ENCODE results near the gene ZBTB14.

The ZBTB14 gene

DNA sequence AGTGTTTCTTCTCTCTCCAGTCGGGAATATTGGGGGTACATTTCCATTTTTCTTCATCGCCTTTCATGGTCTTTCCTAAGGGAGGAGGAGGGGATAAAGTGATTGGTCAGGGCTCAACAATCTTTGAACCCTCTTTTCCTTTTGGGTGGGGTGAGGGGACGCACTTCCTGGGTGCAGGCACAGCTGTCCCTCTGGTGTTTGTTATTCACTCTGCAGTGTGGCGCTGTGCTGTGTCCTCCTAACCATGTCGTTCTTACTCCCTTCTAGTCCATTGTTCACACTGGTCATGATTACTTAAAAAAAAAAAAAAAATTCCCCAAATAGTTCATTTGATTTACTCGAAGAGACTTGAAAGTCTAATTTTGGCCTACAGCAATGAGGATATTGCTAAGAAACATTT, 44.4 kb downstream of the ZBTB14 start:
- no peaks in the 10 kb centered on the region for H3F3A ChIP-seq (ENCODE audit: low read depth)
- no peak overlapping the region for H3K4me2 ChIP-seq (ENCODE audit: low read depth, low read length, poor library complexity, severe bottlenecking)
- no peaks in the 10 kb centered on the region for H3K9me2 ChIP-seq (replicated peaks; ENCODE audit: low read depth, low read length)
- no peaks in the 10 kb centered on the region for H3K36me3 ChIP-seq (ENCODE audit: insufficient read depth, low read length)
- H2AFZ ChIP-seq (ENCODE audit: low read length), result no peak overlapping the region
- no peaks in the 10 kb centered on the region for H4K20me1 ChIP-seq (ENCODE audit: insufficient read depth, low read length, poor library complexity, severe bottlenecking)
- H3K9ac ChIP-seq (ENCODE audit: low read depth, low read length, poor library complexity, severe bottlenecking), result no peak overlapping the region
- H3K9me3 ChIP-seq (ENCODE audit: insufficient read depth, low read depth, low read length), result no peaks in the 10 kb centered on the region
- no peaks in the 10 kb centered on the region for H3K27me3 ChIP-seq (ENCODE audit: insufficient read depth, low read length, poor library complexity, severe bottlenecking)
- no peaks in the 10 kb centered on the region for H3K79me2 ChIP-seq (ENCODE audit: insufficient read depth, low read length)
- H3K4me1 ChIP-seq (ENCODE audit: insufficient read depth, low read length, poor library complexity, severe bottlenecking), result no peaks in the 10 kb centered on the region
- TF ChIP-seq, protein P1, sequence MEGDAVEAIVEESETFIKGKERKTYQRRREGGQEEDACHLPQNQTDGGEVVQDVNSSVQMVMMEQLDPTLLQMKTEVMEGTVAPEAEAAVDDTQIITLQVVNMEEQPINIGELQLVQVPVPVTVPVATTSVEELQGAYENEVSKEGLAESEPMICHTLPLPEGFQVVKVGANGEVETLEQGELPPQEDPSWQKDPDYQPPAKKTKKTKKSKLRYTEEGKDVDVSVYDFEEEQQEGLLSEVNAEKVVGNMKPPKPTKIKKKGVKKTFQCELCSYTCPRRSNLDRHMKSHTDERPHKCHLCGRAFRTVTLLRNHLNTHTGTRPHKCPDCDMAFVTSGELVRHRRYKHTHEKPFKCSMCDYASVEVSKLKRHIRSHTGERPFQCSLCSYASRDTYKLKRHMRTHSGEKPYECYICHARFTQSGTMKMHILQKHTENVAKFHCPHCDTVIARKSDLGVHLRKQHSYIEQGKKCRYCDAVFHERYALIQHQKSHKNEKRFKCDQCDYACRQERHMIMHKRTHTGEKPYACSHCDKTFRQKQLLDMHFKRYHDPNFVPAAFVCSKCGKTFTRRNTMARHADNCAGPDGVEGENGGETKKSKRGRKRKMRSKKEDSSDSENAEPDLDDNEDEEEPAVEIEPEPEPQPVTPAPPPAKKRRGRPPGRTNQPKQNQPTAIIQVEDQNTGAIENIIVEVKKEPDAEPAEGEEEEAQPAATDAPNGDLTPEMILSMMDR (conservative IDR thresholded peaks at IDR 0.05; ENCODE audit: low read length), result no peak
- TF ChIP-seq EZH2phosphoT487 (IDR thresholded peaks at IDR 0.05; ENCODE audit: borderline replicate concordance), result no peak
- H3K4me3 ChIP-seq (ENCODE audit: low read length, poor library complexity, severe bottlenecking), result no peak overlapping the region

DNA sequence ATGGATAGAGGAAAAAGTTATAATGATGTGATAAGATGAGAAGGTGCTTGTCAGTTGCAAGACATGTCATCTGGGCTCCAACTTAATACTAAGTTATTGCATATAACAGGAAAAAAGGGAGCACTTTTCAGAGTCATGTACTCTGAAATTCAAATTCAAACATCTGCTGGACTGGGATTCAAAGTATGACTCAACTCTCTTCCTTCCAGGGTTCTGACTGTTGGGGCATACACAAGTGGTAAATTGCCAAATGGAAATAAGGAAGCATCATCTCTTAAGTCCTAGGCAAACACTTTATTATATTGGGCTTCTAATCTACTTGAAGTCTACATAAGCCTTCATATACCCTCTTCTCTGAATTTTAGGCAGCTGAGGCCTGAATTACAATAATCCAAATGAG, 44.9 kb downstream of the ZBTB14 start:
- H3K4me1 ChIP-seq (ENCODE audit: insufficient read depth, low read length, poor library complexity, severe bottlenecking), result no peaks in the 10 kb centered on the region
- no peak overlapping the region for H3K4me3 ChIP-seq (ENCODE audit: low read length, poor library complexity, severe bottlenecking)
- H4K20me1 ChIP-seq (ENCODE audit: insufficient read depth, low read length, poor library complexity, severe bottlenecking), result no peaks in the 10 kb centered on the region
- no peaks in the 10 kb centered on the region for H3K27me3 ChIP-seq (ENCODE audit: insufficient read depth, low read length, poor library complexity, severe bottlenecking)
- H3K9me2 ChIP-seq (replicated peaks; ENCODE audit: low read depth, low read length), result no peaks in the 10 kb centered on the region
- TF ChIP-seq EZH2phosphoT487 (IDR thresholded peaks at IDR 0.05; ENCODE audit: borderline replicate concordance), result no peak
- TF ChIP-seq, protein P1 (conservative IDR thresholded peaks at IDR 0.05; ENCODE audit: low read length), result no peak
- no peak overlapping the region for H2AFZ ChIP-seq (ENCODE audit: low read length)
- no peaks in the 10 kb centered on the region for H3K79me2 ChIP-seq (ENCODE audit: insufficient read depth, low read length)
- no peaks in the 10 kb centered on the region for H3K9me3 ChIP-seq (ENCODE audit: insufficient read depth, low read depth, low read length)
- H3K36me3 ChIP-seq (ENCODE audit: insufficient read depth, low read length), result no peaks in the 10 kb centered on the region
- H3K4me2 ChIP-seq (ENCODE audit: low read depth, low read length, poor library complexity, severe bottlenecking), result no peak overlapping the region
- H3F3A ChIP-seq (ENCODE audit: low read depth), result no peaks in the 10 kb centered on the region
- no peak overlapping the region for H3K9ac ChIP-seq (ENCODE audit: low read depth, low read length, poor library complexity, severe bottlenecking)

DNA sequence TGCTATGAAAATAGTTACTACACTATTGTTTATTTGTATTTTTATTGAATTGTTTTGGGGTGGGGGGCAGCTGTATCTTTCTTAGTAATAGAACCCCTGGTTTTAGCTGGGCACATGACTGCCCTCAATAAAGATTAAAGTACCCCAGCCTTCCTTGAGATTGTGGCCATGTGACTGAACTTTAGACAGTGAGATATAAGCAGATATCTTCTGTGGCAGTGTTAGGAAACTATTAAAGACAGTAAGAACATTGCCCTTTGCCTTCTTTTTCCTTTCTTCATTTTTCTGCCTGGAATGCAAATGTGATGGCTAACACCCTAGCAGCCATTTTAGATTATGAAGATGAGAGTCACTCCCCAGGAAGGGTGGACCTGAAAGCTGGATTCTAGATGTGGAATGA, 50.6 kb downstream of the ZBTB14 start:
- H3K36me3 ChIP-seq (ENCODE audit: insufficient read depth, low read length), result no peaks in the 10 kb centered on the region
- no peaks in the 10 kb centered on the region for H3K9me2 ChIP-seq (replicated peaks; ENCODE audit: low read depth, low read length)
- H3K9me3 ChIP-seq (ENCODE audit: insufficient read depth, low read depth, low read length), result no peaks in the 10 kb centered on the region
- H3K4me1 ChIP-seq (ENCODE audit: insufficient read depth, low read length, poor library complexity, severe bottlenecking), result no peaks in the 10 kb centered on the region
- H3K4me3 ChIP-seq (ENCODE audit: low read length, poor library complexity, severe bottlenecking), result no peak overlapping the region
- no peak for TF ChIP-seq EZH2phosphoT487 (IDR thresholded peaks at IDR 0.05; ENCODE audit: borderline replicate concordance)
- TF ChIP-seq, protein P1 (conservative IDR thresholded peaks at IDR 0.05; ENCODE audit: low read length), result no peak
- no peak overlapping the region for H2AFZ ChIP-seq (ENCODE audit: low read length)
- H3K4me2 ChIP-seq (ENCODE audit: low read depth, low read length, poor library complexity, severe bottlenecking), result no peak overlapping the region
- no peaks in the 10 kb centered on the region for H3K27me3 ChIP-seq (ENCODE audit: insufficient read depth, low read length, poor library complexity, severe bottlenecking)
- no peaks in the 10 kb centered on the region for H3K79me2 ChIP-seq (ENCODE audit: insufficient read depth, low read length)
- H3K9ac ChIP-seq (ENCODE audit: low read depth, low read length, poor library complexity, severe bottlenecking), result no peak overlapping the region
- no peaks in the 10 kb centered on the region for H4K20me1 ChIP-seq (ENCODE audit: insufficient read depth, low read length, poor library complexity, severe bottlenecking)
- no peaks in the 10 kb centered on the region for H3F3A ChIP-seq (ENCODE audit: low read depth)

Data from Loucy (cell line).